GM12878 (cell line): ENCODE results near the gene EIF3B. TPM values are rescaled to one million over a fixed set of nuclear protein-coding genes. Genes with fewer than 3 reads are reported as not detected.

Experiments used
- BCL3 ChIP-seq: IDR thresholded peaks from 2 replicates; pipeline ENCODE4 v1.6.1; 2011; ENCODE audit warnings: borderline replicate concordance, low read depth, mild to moderate bottlenecking, moderate library complexity, low read length; ENCODE audit not compliant: insufficient read depth, poor library complexity, severe bottlenecking
- CBFB ChIP-seq: IDR thresholded peaks from 2 replicates; pipeline ENCODE4 v1.6.1; 2016; ENCODE audit warnings: antibody characterized with exemption, low read depth
- HDAC6 ChIP-seq: fragments of 200-600 bp; sonication (generic); IDR thresholded peaks from one replicate; pipeline ENCODE4 v1.8.0; 2017; ENCODE audit warnings: antibody characterized with exemption; ENCODE audit not compliant: unreplicated experiment
- REST ChIP-seq: IDR thresholded peaks from 2 replicates; pipeline ENCODE4 v1.6.1; 2012; ENCODE audit warnings: mild to moderate bottlenecking, low read depth, low read length
- SIX5 ChIP-seq: IDR thresholded peaks from 2 replicates; pipeline ENCODE4 v1.6.1; 2011; ENCODE audit warnings: mild to moderate bottlenecking, low read depth, low read length, moderate library complexity; ENCODE audit not compliant: severe bottlenecking
- SMARCA5 ChIP-seq: fragments of 450-650 bp; IDR thresholded peaks from 2 replicates; pipeline ENCODE4 v1.6.1; 2017; ENCODE audit warnings: mild to moderate bottlenecking
- USF2 ChIP-seq: IDR thresholded peaks from 2 replicates; pipeline ENCODE4 v1.6.1; 2011; ENCODE audit warnings: low read depth, low read length, improper control_type of control experiment, borderline replicate concordance
- polyA plus RNA-seq, 11 experiments: library from polyadenylated mRNA; depleted of rRNA in 4 of 11; unstranded in 6 of 11; stranded (reverse) in 5 of 11; fragments of >200 nt; fragmentation: Nextera tagmentation in 4 of 11; fragmentation: Illumina TruSeq in 1 of 11; extraction: Ambion mirVana in 4 of 11; extraction: Trizol in 1 of 11; gene quantifications; 1 replicate in 1 of 11; 2 replicates in 10 of 11; pipeline versions ENCODE4 v1.2.1 to v1.2.3, GENCODE V29; 2011 to 2016; ENCODE audit warnings: inconsistent platforms in 2 of 11, missing spikeins in 2 of 11, low read depth in 1 of 11
- total RNA-seq, 4 experiments: library from RNA; depleted of rRNA in 3 of 4; stranded (reverse); fragments of >200 nt in 3 of 4; fragmentation: Illumina TruSeq in 1 of 4; extraction: Trizol in 1 of 4; gene quantifications; 2 replicates each; pipeline versions ENCODE4 v1.2.1 to v1.2.3, GENCODE V29; 2013 to 2021

EIF3B gene
- total and polyA plus RNA-seq, 10 of the 15 experiments (the other 5 are each of a cell fraction or from before 2014, with no cell fraction given): 17.6 to 275 (median 153) TPM

- TF ChIP-seq REST: no peak
- TF ChIP-seq BCL3: no peak
- no peak for TF ChIP-seq SIX5
- no peak for TF ChIP-seq HDAC6
- peak; percentile 79 for TF ChIP-seq USF2
- TF ChIP-seq CBFB: no peak
- TF ChIP-seq SMARCA5: no peak
Observed at GRCh38 chr7:2314209-2314955, 40.2 kb upstream of the EIF3B start, which contains the start of gene SNX8 (continued).
